ENCODE results near the gene MYBPC2.
"Not testable (repeated sequence)": the region's sequence is repeated elsewhere in the genome, so short reads cannot be mapped to it uniquely, and the experiment has no call there.

MYBPC2 gene

GRCh38 chr19:50432221-50433028 is at the start of gene MYBPC2:
Gene MYBPC2 (plus strand): TSS chr19:50432892. CDS start chr19:50432954, 62 bp downstream.
- DNase-seq: no peak

- DNase-seq: no peak
These were observed 49.5 kb upstream of the MYBPC2 start for GRCh38 chr19:50383001-50383851.

- DNase-seq: peak; percentile 97
These were observed 48.6 kb upstream of the MYBPC2 start, which contains the start of gene POLD1 for GRCh38 chr19:50383852-50384684. Gene POLD1 (plus strand): TSS chr19:50384347. CDS start chr19:50398852, 14,505 bp downstream.

GRCh38 chr19:50384685-50385535 is 47.8 kb upstream of the MYBPC2 start:
- DNase-seq: no peak

GRCh38 chr19:50387176-50387867 is 45.4 kb upstream of the MYBPC2 start:
- no peak for DNase-seq

- DNase-seq: no peak
These were observed 44.8 kb upstream of the MYBPC2 start for GRCh38 chr19:50387868-50388245.

GRCh38 chr19:50390295-50390694 is 42.4 kb upstream of the MYBPC2 start:
- DNase-seq: not testable (repeated sequence)

- not testable (repeated sequence) for DNase-seq
These were observed 41.7 kb upstream of the MYBPC2 start for GRCh38 chr19:50390952-50391351.

- no peak for DNase-seq
These were observed 39.9 kb upstream of the MYBPC2 start for GRCh38 chr19:50392759-50393158.

- no peak for DNase-seq
These were observed 39.1 kb upstream of the MYBPC2 start for GRCh38 chr19:50393589-50393988.

- DNase-seq: no peak
These were observed 38.7 kb upstream of the MYBPC2 start for GRCh38 chr19:50394017-50394416.

GRCh38 chr19:50398675-50399367 is 33.9 kb upstream of the MYBPC2 start:
- no peak for DNase-seq

- DNase-seq: no peak
These were observed 33.3 kb upstream of the MYBPC2 start for GRCh38 chr19:50399368-50399745.

- no peak for DNase-seq
These were observed 30.9 kb upstream of the MYBPC2 start for GRCh38 chr19:50401605-50402450.

GRCh38 chr19:50402544-50403301 is 30.0 kb upstream of the MYBPC2 start:
- no peak for DNase-seq

GRCh38 chr19:50406156-50406820 is 26.4 kb upstream of the MYBPC2 start:
- DNase-seq: no peak

GRCh38 chr19:50406829-50407228 is 25.9 kb upstream of the MYBPC2 start:
- DNase-seq: no peak

- DNase-seq: no peak
These were observed 23.3 kb upstream of the MYBPC2 start for GRCh38 chr19:50409347-50409746.

Measured in NCI-H1048 (cell line).